H9 (cell line): ENCODE measurements around the gene BBOF1. TPM values are rescaled to one million over a fixed set of nuclear protein-coding genes. Genes with fewer than 3 reads are reported as not detected.

Experiments used
- DNase-seq: peaks from one replicate; pipeline ENCODE4 v3.0.0-alpha.2; 2017
- H2AFZ ChIP-seq: one replicate; pipeline ENCODE4 v1.6.1; 2013; ENCODE audit warnings: mild to moderate bottlenecking, low read length, control low read depth, moderate library complexity
- H2AK5ac ChIP-seq: 2 replicates; pipeline ENCODE4 v1.6.1; 2013; ENCODE audit warnings: low read length, control low read depth, mixed read lengths; ENCODE audit not compliant: insufficient read length
- H2BK120ac ChIP-seq: one replicate; pipeline ENCODE4 v1.6.1; 2013; ENCODE audit warnings: low read depth, mild to moderate bottlenecking, low read length, control low read depth, inconsistent platforms; ENCODE audit not compliant: poor library complexity, severe bottlenecking
- H2BK12ac ChIP-seq: 2 replicates; pipeline ENCODE4 v1.6.1; 2013; ENCODE audit warnings: low read length, control low read depth, mixed read lengths, low read depth; ENCODE audit not compliant: insufficient read length
- H2BK15ac ChIP-seq: 2 replicates; pipeline ENCODE4 v1.6.1; 2013; ENCODE audit warnings: low read depth, low read length, control low read depth
- H2BK20ac ChIP-seq: one replicate; pipeline ENCODE4 v1.6.1; 2013; ENCODE audit warnings: low read depth, mild to moderate bottlenecking, low read length, control low read depth, inconsistent platforms; ENCODE audit not compliant: poor library complexity, severe bottlenecking
- H2BK5ac ChIP-seq: 2 replicates; pipeline ENCODE4 v1.6.1; 2013; ENCODE audit warnings: low read length, control low read depth, mixed read lengths; ENCODE audit not compliant: insufficient read length
- H3K14ac ChIP-seq: 2 replicates; pipeline ENCODE4 v1.6.1; 2013; ENCODE audit warnings: low read length, control low read depth; ENCODE audit not compliant: insufficient read depth
- H3K18ac ChIP-seq: 2 replicates; pipeline ENCODE4 v1.6.1; 2013; ENCODE audit warnings: low read depth, mild to moderate bottlenecking, mixed read lengths, low read length, control low read depth; ENCODE audit not compliant: insufficient read length
- H3K23ac ChIP-seq: 2 replicates; pipeline ENCODE4 v1.6.1; 2013; ENCODE audit warnings: low read length, control low read depth, mixed read lengths, low read depth; ENCODE audit not compliant: insufficient read length
- H3K23me2 ChIP-seq: 2 replicates; pipeline ENCODE4 v1.6.1; 2013; ENCODE audit warnings: low read depth, mild to moderate bottlenecking, mixed read lengths, low read length, control low read depth; ENCODE audit not compliant: insufficient read length, poor library complexity, severe bottlenecking
- H3K27ac ChIP-seq: 2 replicates; pipeline ENCODE4 v1.5.1; 2013; ENCODE audit warnings: low read length, control low read depth, mixed read lengths, low read depth; ENCODE audit not compliant: insufficient read length
- H3K27me3 ChIP-seq: 2 replicates; pipeline ENCODE4 v1.6.1; 2013; ENCODE audit warnings: low read length, control low read depth, inconsistent platforms; ENCODE audit not compliant: insufficient read depth
- H3K4ac ChIP-seq: 2 replicates; pipeline ENCODE4 v1.6.1; 2013; ENCODE audit warnings: low read depth, mild to moderate bottlenecking, control low read depth, inconsistent platforms, low read length, moderate library complexity
- H3K4me1 ChIP-seq: 2 replicates; pipeline ENCODE4 v1.6.1; 2013; ENCODE audit warnings: low read length, control low read depth, inconsistent platforms; ENCODE audit not compliant: insufficient read depth
- H3K4me2 ChIP-seq: 2 replicates; pipeline ENCODE4 v1.6.1; 2013; ENCODE audit warnings: low read length, control low read depth, mixed read lengths; ENCODE audit not compliant: insufficient read length, insufficient read depth
- H3K56ac ChIP-seq: 2 replicates; pipeline ENCODE4 v1.6.1; 2013; ENCODE audit warnings: low read depth, mild to moderate bottlenecking, mixed read lengths, low read length, control low read depth; ENCODE audit not compliant: insufficient read length
- H3K79me1 ChIP-seq: 2 replicates; pipeline ENCODE4 v1.6.1; 2013; ENCODE audit warnings: low read depth, mild to moderate bottlenecking, moderate library complexity, low read length, control low read depth, inconsistent platforms; ENCODE audit not compliant: insufficient read depth, poor library complexity, severe bottlenecking
- H3K79me2 ChIP-seq: 2 replicates; pipeline ENCODE4 v1.6.1; 2013; ENCODE audit warnings: low read length, control low read depth, inconsistent platforms; ENCODE audit not compliant: insufficient read depth
- H3K9ac ChIP-seq: 2 replicates; pipeline ENCODE4 v1.6.1; 2013; ENCODE audit warnings: low read length, control low read depth, mixed read lengths; ENCODE audit not compliant: insufficient read length; ENCODE audit errors: extremely low read depth
- H3K9me3 ChIP-seq: one replicate; pipeline ENCODE4 v1.6.1; 2013; ENCODE audit warnings: low read depth, low read length, inconsistent platforms; ENCODE audit not compliant: control insufficient read depth
- H3T11ph ChIP-seq: one replicate; pipeline ENCODE4 v1.6.1; 2013; ENCODE audit warnings: mild to moderate bottlenecking, low read length, control low read depth, inconsistent platforms
- H4K20me1 ChIP-seq: one replicate; pipeline ENCODE4 v1.6.1; 2013; ENCODE audit not compliant: control insufficient read depth, insufficient read length, insufficient read depth
- H4K5ac ChIP-seq: 2 replicates; pipeline ENCODE4 v1.6.1; 2013; ENCODE audit warnings: low read depth, mild to moderate bottlenecking, mixed read lengths, low read length, control low read depth; ENCODE audit not compliant: insufficient read length
- H4K8ac ChIP-seq: replicated peaks from 2 replicates; pipeline ENCODE4 v1.6.1; 2013; ENCODE audit warnings: low read length, control low read depth, mixed read lengths, low read depth; ENCODE audit not compliant: insufficient read length
- H4K91ac ChIP-seq: 2 replicates; pipeline ENCODE4 v1.6.1; 2013; ENCODE audit warnings: low read depth, mild to moderate bottlenecking, moderate library complexity, mixed read lengths, low read length, control low read depth; ENCODE audit not compliant: insufficient read length
- H3K27ac Mint-ChIP-seq, 3 experiments: 2 replicates in 2 of 3; 3 replicates in 1 of 3; pipeline ENCODE4 v1.8.0; 2020 to 2021; ENCODE audit warnings: mixed read lengths in 3 of 3, mild to moderate bottlenecking in 1 of 3, moderate library complexity in 1 of 3
- H3K27me3 Mint-ChIP-seq: 2 replicates; pipeline ENCODE4 v1.8.0; 2021; ENCODE audit warnings: low read depth, mild to moderate bottlenecking, moderate library complexity, mixed read lengths
- H3K36me3 Mint-ChIP-seq, 3 experiments: 2 replicates in 2 of 3; 3 replicates in 1 of 3; pipeline ENCODE4 v1.8.0; 2020 to 2021; ENCODE audit warnings: low read depth in 3 of 3, mixed read lengths in 3 of 3; ENCODE audit not compliant: insufficient read depth in 1 of 3
- H3K4me1 Mint-ChIP-seq, 2 experiments: 2 replicates each; pipeline ENCODE4 v1.8.0; 2020; ENCODE audit warnings: mixed read lengths in 2 of 2
- H3K4me3 Mint-ChIP-seq, 2 experiments: 2 replicates in 1 of 2; 3 replicates in 1 of 2; pipeline ENCODE4 v1.8.0; 2020 to 2021; ENCODE audit warnings: mild to moderate bottlenecking in 2 of 2, mixed read lengths in 2 of 2, moderate library complexity in 1 of 2
- H3K9me3 Mint-ChIP-seq, 2 experiments: 2 replicates in 1 of 2; 3 replicates in 1 of 2; pipeline ENCODE4 v1.8.0; 2020; ENCODE audit warnings: mild to moderate bottlenecking in 2 of 2, mixed read lengths in 2 of 2, moderate library complexity in 1 of 2
- CTCF ChIP-seq: fragments of 200-600 bp; sonication (generic); conservative IDR thresholded peaks from 3 replicates; pipeline ENCODE4 v1.8.0; 2021; ENCODE audit warnings: antibody characterized with exemption, mild to moderate bottlenecking
- WGBS: extraction: QIAGEN DNeasy Blood & Tissue Kit; methylation state at CpG from one replicate; pipeline ENCODE4 v1.1.7; 2013; ENCODE audit warnings: missing lambda C conversion rate, low lambda C conversion rate, mixed read lengths; ENCODE audit not compliant: insufficient read length; ENCODE audit errors: extremely low coverage; 5-methylcytosine and 5-hydroxymethylcytosine counted together
- total RNA-seq: library from RNA; stranded (reverse); gene quantifications from 2 replicates; pipeline ENCODE4 v1.2.1, GENCODE V29; 2021

BBOF1 gene
- total RNA-seq, 1 experiment from 2014 or later: 0.61 TPM

GRCh38 chr14:74048281-74048680 is 29.1 kb downstream of the BBOF1 start:
- H3T11ph ChIP-seq: no peak overlapping the region

More at GRCh38 chr14:74048281-74048680, 29.1 kb downstream of the BBOF1 start:
- H2BK12ac ChIP-seq: no peak overlapping the region
- no peak overlapping the region for H2BK120ac ChIP-seq
- H4K8ac ChIP-seq: no peak overlapping the region
- no peaks in the 10 kb centered on the region for H3K79me2 ChIP-seq
- H3K79me1 ChIP-seq: no peaks in the 10 kb centered on the region
- no peak overlapping the region for H3K9ac ChIP-seq
- TF ChIP-seq CTCF: peak; percentile 56
- H3K4ac ChIP-seq: no peak overlapping the region
- H2AFZ ChIP-seq: no peak overlapping the region
- H2AK5ac ChIP-seq: no peak overlapping the region
- Mint-ChIP-seq H3K27ac (no peak overlapping the region), H3K4me3 (no peak overlapping the region), H3K36me3 (no peaks in the 10 kb centered on the region), H3K27me3 (no peaks in the 10 kb centered on the region; the same call in 1 of the 2 replicates), H3K4me1 (peaks cover 4 to 7% of the 10 kb centered on the region in 2 experiments; a peak in 2 of 4 replicates), H3K9me3 (no peaks in the 10 kb centered on the region)
- no peaks in the 10 kb centered on the region for H3K27me3 ChIP-seq
- H3K18ac ChIP-seq: no peak overlapping the region
- H3K56ac ChIP-seq: no peak overlapping the region
- H4K91ac ChIP-seq: no peak overlapping the region
- no peaks in the 10 kb centered on the region for H3K23me2 ChIP-seq
- no peak overlapping the region for H3K23ac ChIP-seq
- no peak overlapping the region for H2BK20ac ChIP-seq
- H3K9me3 ChIP-seq: no peaks in the 10 kb centered on the region
- WGBS: no CpG with 5 or more reads among the region's 3 CpGs
- H4K5ac ChIP-seq: no peak overlapping the region
- no peaks in the 10 kb centered on the region for H3K4me1 ChIP-seq
- no peak overlapping the region for H3K4me2 ChIP-seq
- no peak overlapping the region for H2BK15ac ChIP-seq
- peak; percentile 51 for DNase-seq
- no peak overlapping the region for H2BK5ac ChIP-seq
- H3K14ac ChIP-seq: no peak overlapping the region
- H4K20me1 ChIP-seq: no peaks in the 10 kb centered on the region
- no peak overlapping the region for H3K27ac ChIP-seq
